ENCODE results near the gene ROBO1.
"Not testable (repeated sequence)": the region's sequence is repeated elsewhere in the genome, so short reads cannot be mapped to it uniquely, and the experiment has no call there.

The ROBO1 gene

GRCh38 chr3:78757731-78758130 is 1010.1 kb downstream of the ROBO1 start:
- DNase-seq = no peak

- no peak for DNase-seq
Measured at GRCh38 chr3:78754066-78754743, 1013.6 kb downstream of the ROBO1 start.

GRCh38 chr3:78751266-78751665 is 1016.5 kb downstream of the ROBO1 start:
- DNase-seq = no peak

- not testable (repeated sequence) for DNase-seq
Measured at GRCh38 chr3:78750291-78750690, 1017.5 kb downstream of the ROBO1 start.

- no peak for DNase-seq
Measured at GRCh38 chr3:78749056-78749455, 1018.7 kb downstream of the ROBO1 start.

- DNase-seq = no peak
Measured at GRCh38 chr3:78745847-78746246, 1022.0 kb downstream of the ROBO1 start.

- no peak for DNase-seq
Measured at GRCh38 chr3:78742491-78742890, 1025.3 kb downstream of the ROBO1 start.

GRCh38 chr3:78742041-78742440 is 1025.8 kb downstream of the ROBO1 start:
- DNase-seq = no peak

- no peak for DNase-seq
Measured at GRCh38 chr3:78741066-78741645, 1026.6 kb downstream of the ROBO1 start.

- DNase-seq = no peak
Measured at GRCh38 chr3:78738833-78739232, 1029.0 kb downstream of the ROBO1 start.

- no peak for DNase-seq
Measured at GRCh38 chr3:78737988-78738387, 1029.8 kb downstream of the ROBO1 start.

- DNase-seq = no peak
Measured at GRCh38 chr3:78736863-78737262, 1030.9 kb downstream of the ROBO1 start.

GRCh38 chr3:78734048-78734637 is 1033.7 kb downstream of the ROBO1 start:
- no peak for DNase-seq

GRCh38 chr3:78732893-78733292 is 1034.9 kb downstream of the ROBO1 start:
- DNase-seq = no peak

- no peak for DNase-seq
Measured at GRCh38 chr3:78732471-78732870, 1035.3 kb downstream of the ROBO1 start.

GRCh38 chr3:78729946-78730345 is 1037.9 kb downstream of the ROBO1 start:
- no peak for DNase-seq

- DNase-seq = no peak
Measured at GRCh38 chr3:78728406-78729145, 1039.2 kb downstream of the ROBO1 start.

- DNase-seq = no peak
Measured at GRCh38 chr3:78726545-78726944, 1041.3 kb downstream of the ROBO1 start.

GRCh38 chr3:78725703-78726246 is 1042.0 kb downstream of the ROBO1 start:
- no peak for DNase-seq

- DNase-seq = no peak
Measured at GRCh38 chr3:78724859-78725258, 1042.9 kb downstream of the ROBO1 start.

- not testable (repeated sequence) for DNase-seq
Measured at GRCh38 chr3:78724364-78724763, 1043.4 kb downstream of the ROBO1 start.

- no peak for DNase-seq
Measured at GRCh38 chr3:78721771-78722543, 1045.8 kb downstream of the ROBO1 start.

- DNase-seq = no peak
Measured at GRCh38 chr3:78718707-78719106, 1049.1 kb downstream of the ROBO1 start.
